ENCODE measurements around the gene RFC4.

The RFC4 gene

DNA sequence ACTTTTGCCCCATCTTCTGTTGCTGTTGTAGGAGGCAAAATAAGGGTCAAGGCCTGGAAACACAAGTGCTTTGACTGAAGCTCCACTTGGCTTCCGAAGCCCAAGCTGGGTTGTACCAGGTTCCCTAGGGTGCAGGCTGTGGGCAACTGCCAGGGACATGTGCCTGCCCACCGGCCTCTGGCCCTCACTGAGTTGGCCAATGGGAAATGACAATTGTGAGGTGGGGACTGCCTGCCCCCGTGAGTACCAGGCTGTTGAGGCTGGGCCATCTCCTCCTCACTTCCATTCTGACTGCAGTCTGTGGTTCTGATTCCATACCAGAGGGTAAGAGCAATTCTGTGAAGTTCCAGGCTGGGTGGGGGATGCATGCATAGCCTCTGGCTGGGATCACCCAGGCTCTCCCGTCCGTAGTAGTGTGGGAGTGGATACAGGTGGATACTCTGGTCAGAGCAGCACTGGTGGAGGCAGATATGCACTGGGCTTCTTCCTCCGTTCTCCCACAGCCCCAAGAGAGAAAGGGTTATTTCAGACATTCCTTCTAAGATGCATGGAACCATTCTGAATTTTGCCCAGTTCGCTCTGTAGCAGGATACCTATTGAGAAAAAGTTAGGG, 36.2 kb upstream of the RFC4 start, which contains the start of gene ADIPOQ:
ADIPOQ (plus strand) TSS at position 285 of the 613 bp plus-strand sequence. CDS start 10,349 bp downstream, outside the sequence.
- Histone ChIP-seq H3K27ac (ENCODE audit: low read depth, low read length) (no peak within 1 kb of the TSS), H3K27me3 (ENCODE audit: insufficient read depth, low read length) (peaks cover 22% of the 10 kb centered on the region), H3K4me1 (ENCODE audit: control insufficient read depth, insufficient read depth, low read length, unreplicated experiment) (no peaks in the 10 kb centered on the region), H3K79me2 (ENCODE audit: control insufficient read depth, insufficient read depth, low read length, unreplicated experiment) (no peaks in the 10 kb centered on the region), H3K36me3 (ENCODE audit: insufficient read depth, low read length) (no peaks in the 10 kb centered on the region), H2AFZ (ENCODE audit: low read length, unreplicated experiment) (no peak within 1 kb of the TSS), H3K4me3 (ENCODE audit: low read depth, low read length) (no peak within 1 kb of the TSS)

DNA sequence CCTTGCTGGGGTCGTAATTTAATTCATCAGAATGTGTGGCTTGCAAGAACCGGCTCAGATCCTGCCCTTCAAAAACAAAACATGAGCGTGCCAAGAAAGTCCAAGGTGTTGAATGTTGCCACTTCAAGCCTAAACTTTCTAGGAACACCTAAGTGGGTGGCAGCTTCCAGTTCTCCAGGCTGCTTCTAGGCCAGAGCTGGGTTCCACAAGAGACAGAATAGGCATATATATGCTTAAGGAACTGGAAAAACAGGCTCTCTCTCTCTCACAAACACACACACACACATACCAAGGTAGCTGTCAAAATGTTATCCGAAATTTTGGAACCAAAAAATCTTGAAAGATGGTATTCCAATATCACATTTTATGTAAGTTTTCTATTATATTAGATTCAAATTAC, 35.3 kb upstream of the RFC4 start:
- no peak overlapping the region for H3K4me3 ChIP-seq (ENCODE audit: low read depth, low read length)
- no peaks in the 10 kb centered on the region for H3K79me2 ChIP-seq (ENCODE audit: control insufficient read depth, insufficient read depth, low read length, unreplicated experiment)
- peaks cover 14% of the 10 kb centered on the region for H3K27me3 ChIP-seq (ENCODE audit: insufficient read depth, low read length)
- no peak overlapping the region for H2AFZ ChIP-seq (ENCODE audit: low read length, unreplicated experiment)
- H3K4me1 ChIP-seq (ENCODE audit: control insufficient read depth, insufficient read depth, low read length, unreplicated experiment), result no peaks in the 10 kb centered on the region
- no peak overlapping the region for H3K27ac ChIP-seq (ENCODE audit: low read depth, low read length)
- no peaks in the 10 kb centered on the region for H3K36me3 ChIP-seq (ENCODE audit: insufficient read depth, low read length)

DNA sequence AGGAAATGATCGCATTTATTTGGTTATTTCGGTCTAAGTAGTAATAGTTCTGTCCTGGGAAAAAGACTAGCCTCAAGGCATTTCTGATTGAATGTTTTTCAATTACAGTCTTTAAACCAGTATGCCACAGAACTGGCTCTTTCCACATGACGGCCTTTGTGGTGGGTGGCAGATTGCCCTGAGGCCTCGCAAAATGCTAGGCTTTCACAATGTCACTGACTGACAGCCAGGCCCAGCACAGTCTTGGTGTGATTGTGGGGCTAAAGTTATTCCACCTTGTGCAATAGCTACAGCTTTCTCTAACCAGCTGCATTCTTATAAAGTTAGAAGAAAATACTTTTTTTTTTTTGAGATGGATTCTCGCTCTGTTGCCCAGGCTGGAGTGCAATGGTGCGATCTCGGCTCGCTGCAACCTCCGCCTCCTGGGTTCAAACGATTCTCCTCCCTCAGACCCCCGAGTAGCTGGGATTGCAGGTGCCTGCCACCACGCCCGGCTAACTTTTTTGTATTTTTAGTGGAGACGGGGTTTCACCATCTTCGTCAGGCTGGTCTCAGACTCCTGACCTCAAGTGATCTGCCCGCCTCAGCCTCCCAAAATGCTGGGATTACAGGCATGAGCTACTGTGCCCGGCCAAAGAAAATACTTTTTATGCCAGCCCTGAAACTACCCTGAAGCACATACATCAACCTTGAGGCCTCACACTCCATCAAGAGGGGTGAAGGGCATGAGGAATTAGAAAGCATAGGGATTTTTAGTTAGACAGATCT, 33.8 kb upstream of the RFC4 start:
- H3K4me3 ChIP-seq (ENCODE audit: low read depth, low read length), result no peak overlapping the region
- H3K79me2 ChIP-seq (ENCODE audit: control insufficient read depth, insufficient read depth, low read length, unreplicated experiment), result no peaks in the 10 kb centered on the region
- no peak overlapping the region for H2AFZ ChIP-seq (ENCODE audit: low read length, unreplicated experiment)
- H3K4me1 ChIP-seq (ENCODE audit: control insufficient read depth, insufficient read depth, low read length, unreplicated experiment), result no peaks in the 10 kb centered on the region
- H3K36me3 ChIP-seq (ENCODE audit: insufficient read depth, low read length), result no peaks in the 10 kb centered on the region
- H3K27me3 ChIP-seq (ENCODE audit: insufficient read depth, low read length), result peaks cover 7% of the 10 kb centered on the region
- H3K27ac ChIP-seq (ENCODE audit: low read depth, low read length), result no peak overlapping the region

DNA sequence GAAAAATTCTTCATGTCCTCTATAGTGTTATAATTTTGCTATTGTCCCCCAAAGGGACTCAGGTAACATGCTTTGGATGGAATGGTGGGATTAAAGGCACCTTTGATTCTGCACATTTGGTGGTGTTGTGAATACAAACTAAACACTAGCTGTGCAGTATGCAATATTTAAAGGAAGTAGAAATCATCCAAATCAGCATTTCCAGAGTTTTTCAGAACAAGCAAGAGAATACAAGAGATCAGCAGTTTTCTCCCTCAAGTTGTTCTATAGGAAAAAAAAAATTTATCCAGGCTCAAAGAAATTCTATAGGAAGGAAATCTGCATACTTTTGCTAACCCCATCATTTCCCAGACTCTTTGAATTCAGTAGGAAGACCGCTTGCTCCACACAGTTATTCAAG, 26.0 kb upstream of the RFC4 start:
- Histone ChIP-seq H3K4me1 (ENCODE audit: control insufficient read depth, insufficient read depth, low read length, unreplicated experiment) (no peaks in the 10 kb centered on the region), H2AFZ (ENCODE audit: low read length, unreplicated experiment) (no peak overlapping the region), H3K79me2 (ENCODE audit: control insufficient read depth, insufficient read depth, low read length, unreplicated experiment) (no peaks in the 10 kb centered on the region), H3K36me3 (ENCODE audit: insufficient read depth, low read length) (no peaks in the 10 kb centered on the region), H3K27me3 (ENCODE audit: insufficient read depth, low read length) (peaks cover 75% of the 10 kb centered on the region), H3K27ac (ENCODE audit: low read depth, low read length) (no peak overlapping the region), H3K4me3 (ENCODE audit: low read depth, low read length) (no peak overlapping the region)

DNA sequence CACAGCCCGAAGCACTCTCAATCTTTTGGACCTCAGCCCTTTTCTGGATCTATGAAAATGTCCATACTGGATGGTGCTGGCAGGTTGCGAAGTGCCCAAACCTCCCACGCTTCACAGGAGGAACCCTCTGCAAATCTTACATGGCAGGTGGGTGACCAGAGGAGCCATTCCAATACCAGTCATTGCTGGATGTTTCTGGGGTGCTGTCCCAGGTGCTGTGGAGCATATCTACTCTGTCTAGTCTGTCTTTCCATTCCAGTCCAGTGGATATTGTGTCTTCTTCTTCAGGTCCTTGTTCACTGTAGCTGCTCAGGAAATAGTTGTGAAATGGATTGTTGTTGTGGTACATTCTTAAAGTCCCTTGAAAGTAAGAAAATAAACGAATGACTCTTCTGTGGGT, 25.5 kb upstream of the RFC4 start:
- Histone ChIP-seq H3K27ac (ENCODE audit: low read depth, low read length) (no peak overlapping the region), H2AFZ (ENCODE audit: low read length, unreplicated experiment) (no peak overlapping the region), H3K4me1 (ENCODE audit: control insufficient read depth, insufficient read depth, low read length, unreplicated experiment) (no peaks in the 10 kb centered on the region), H3K36me3 (ENCODE audit: insufficient read depth, low read length) (no peaks in the 10 kb centered on the region), H3K4me3 (ENCODE audit: low read depth, low read length) (no peak overlapping the region), H3K79me2 (ENCODE audit: control insufficient read depth, insufficient read depth, low read length, unreplicated experiment) (no peaks in the 10 kb centered on the region), H3K27me3 (ENCODE audit: insufficient read depth, low read length) (peaks cover 75% of the 10 kb centered on the region)

DNA sequence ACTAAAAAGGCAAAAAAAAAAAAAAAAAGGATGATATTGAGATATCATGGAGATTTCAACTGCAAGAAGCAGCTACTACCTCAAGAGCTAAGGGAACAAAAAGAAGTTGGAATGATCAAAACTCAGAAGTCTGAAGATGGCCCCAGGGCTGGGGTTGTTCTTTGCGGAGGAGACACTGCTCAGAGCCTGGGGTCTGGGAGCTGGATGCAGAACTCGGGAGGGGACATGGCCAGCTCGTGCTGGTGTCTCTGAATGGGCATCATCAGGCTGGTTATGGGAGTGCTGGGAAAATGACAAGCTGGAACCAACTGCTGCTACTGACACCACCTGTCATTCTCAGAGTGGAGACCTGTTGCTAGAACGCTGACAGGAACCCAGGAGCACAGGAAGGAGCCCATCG, 22.1 kb upstream of the RFC4 start:
- no peaks in the 10 kb centered on the region for H3K36me3 ChIP-seq (ENCODE audit: insufficient read depth, low read length)
- no peak overlapping the region for H3K4me3 ChIP-seq (ENCODE audit: low read depth, low read length)
- peaks cover 56% of the 10 kb centered on the region for H3K27me3 ChIP-seq (ENCODE audit: insufficient read depth, low read length)
- H3K4me1 ChIP-seq (ENCODE audit: control insufficient read depth, insufficient read depth, low read length, unreplicated experiment), result peaks cover 28% of the 10 kb centered on the region
- H2AFZ ChIP-seq (ENCODE audit: low read length, unreplicated experiment), result no peak overlapping the region
- no peak overlapping the region for H3K27ac ChIP-seq (ENCODE audit: low read depth, low read length)
- peaks cover 3% of the 10 kb centered on the region for H3K79me2 ChIP-seq (ENCODE audit: control insufficient read depth, insufficient read depth, low read length, unreplicated experiment)

DNA sequence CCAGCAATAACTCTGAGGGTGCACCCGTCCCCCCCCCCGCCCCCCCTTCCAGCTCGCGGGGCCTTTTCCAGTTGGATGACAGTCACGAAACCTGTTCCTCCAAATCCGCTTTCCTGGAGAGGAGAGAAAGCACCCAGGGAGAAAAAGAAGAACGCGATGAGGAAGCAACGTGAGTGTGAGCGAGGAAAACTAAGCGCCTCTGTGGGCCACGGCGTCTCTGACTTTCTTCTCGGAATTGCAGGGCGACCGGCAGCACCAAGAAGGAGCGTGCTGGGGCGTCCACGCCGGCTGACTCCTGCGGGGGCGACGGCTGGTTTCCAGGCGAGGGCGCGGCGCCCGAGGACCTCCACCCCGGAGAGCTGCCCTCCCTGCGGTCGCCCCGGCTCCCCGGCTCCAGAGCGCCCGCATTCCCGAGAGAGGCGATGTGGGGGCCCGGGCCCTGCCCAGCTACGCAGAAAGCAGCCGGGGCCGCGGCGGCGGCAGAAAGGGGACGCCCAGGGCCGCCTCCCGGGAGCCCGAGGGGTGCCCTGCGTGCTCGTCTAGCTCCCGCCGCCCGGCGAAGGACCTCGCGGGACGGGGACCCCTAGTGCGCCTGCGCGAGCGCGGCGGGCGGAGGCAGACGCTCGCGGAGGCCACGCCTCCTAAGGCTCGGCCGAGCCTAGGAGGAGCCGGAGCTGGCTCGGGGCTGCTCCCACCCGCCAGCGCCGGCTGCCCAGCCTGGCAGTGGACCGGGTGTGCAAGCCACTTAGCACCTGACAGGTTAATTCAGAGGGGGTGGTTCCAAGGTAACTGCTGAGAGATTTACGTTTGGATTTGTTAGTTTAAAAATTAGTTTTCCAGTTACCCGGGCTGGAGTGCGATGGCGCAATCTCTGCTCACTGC, 20.9 kb upstream of the RFC4 start:
- Histone ChIP-seq H3K36me3 (ENCODE audit: insufficient read depth, low read length) (no peaks in the 10 kb centered on the region), H3K79me2 (ENCODE audit: control insufficient read depth, insufficient read depth, low read length, unreplicated experiment) (peaks cover 3% of the 10 kb centered on the region), H2AFZ (ENCODE audit: low read length, unreplicated experiment) (peak overlapping the region; percentile 77), H3K27ac (ENCODE audit: low read depth, low read length) (no peak overlapping the region), H3K27me3 (ENCODE audit: insufficient read depth, low read length) (peaks cover 45% of the 10 kb centered on the region), H3K4me3 (ENCODE audit: low read depth, low read length) (peak overlapping the region; percentile 85), H3K4me1 (ENCODE audit: control insufficient read depth, insufficient read depth, low read length, unreplicated experiment) (peaks cover 36% of the 10 kb centered on the region)

DNA sequence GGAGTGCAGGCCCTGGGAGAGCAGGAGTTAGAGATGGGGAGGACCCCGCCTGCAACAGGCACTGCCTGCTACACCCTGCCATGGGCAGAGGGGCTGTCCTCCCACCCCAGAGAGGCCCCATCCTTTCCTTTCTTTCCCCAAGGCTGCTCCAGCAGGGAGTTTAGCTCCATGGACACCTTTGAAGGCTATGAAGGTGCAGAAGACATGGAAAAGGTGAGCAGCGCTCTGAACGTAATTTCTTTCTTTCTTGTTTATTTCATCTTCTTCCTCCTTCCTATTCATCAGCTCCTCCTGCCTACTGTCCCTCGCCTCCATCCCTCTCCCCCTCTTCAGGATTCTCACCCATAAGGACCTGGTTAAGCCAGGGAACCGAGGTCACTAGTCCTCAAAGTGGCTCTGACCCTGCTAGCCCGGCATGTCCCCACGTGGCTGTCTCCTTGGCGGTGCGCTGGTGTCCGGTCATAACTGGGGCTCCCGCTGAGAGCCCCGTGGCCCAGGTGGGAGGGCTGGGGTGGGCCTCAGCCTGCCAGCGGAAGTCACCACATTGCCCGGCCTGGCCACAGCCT, 20.2 kb upstream of the RFC4 start:
- Histone ChIP-seq H3K79me2 (ENCODE audit: control insufficient read depth, insufficient read depth, low read length, unreplicated experiment) (peaks cover 3% of the 10 kb centered on the region), H2AFZ (ENCODE audit: low read length, unreplicated experiment) (no peak overlapping the region), H3K4me3 (ENCODE audit: low read depth, low read length) (peak overlapping the region; percentile 85), H3K27me3 (ENCODE audit: insufficient read depth, low read length) (peaks cover 37% of the 10 kb centered on the region), H3K36me3 (ENCODE audit: insufficient read depth, low read length) (no peaks in the 10 kb centered on the region), H3K4me1 (ENCODE audit: control insufficient read depth, insufficient read depth, low read length, unreplicated experiment) (peaks cover 43% of the 10 kb centered on the region), H3K27ac (ENCODE audit: low read depth, low read length) (no peak overlapping the region)

DNA sequence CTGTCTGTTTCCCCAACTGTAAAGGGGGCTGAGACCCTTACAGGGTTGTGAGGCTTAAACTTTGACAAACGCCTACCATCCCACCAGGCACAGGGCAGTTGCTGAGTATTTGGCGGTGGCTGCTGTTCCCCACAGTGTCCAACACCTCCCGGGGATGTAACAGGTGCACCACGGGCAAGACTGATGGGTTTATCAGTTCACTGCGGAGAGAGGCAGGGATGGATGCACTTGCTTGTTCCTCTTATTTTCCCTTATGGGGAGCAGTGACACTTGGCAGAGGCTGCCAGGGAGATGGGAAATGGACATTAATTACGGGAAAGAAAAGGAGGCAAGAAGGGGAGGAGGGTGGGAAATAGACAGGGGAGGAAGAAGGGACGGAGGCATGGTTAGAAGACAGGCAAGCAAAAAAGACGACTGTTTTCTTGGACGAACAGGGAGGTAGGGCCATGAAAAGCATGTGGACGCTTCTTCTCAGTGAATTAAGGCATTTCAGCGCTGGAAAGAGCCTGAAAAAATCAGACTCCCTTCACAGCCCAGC, 19.7 kb upstream of the RFC4 start:
- Histone ChIP-seq H2AFZ (ENCODE audit: low read length, unreplicated experiment) (no peak overlapping the region), H3K27ac (ENCODE audit: low read depth, low read length) (no peak overlapping the region), H3K79me2 (ENCODE audit: control insufficient read depth, insufficient read depth, low read length, unreplicated experiment) (peaks cover 3% of the 10 kb centered on the region), H3K27me3 (ENCODE audit: insufficient read depth, low read length) (peaks cover 32% of the 10 kb centered on the region), H3K36me3 (ENCODE audit: insufficient read depth, low read length) (no peaks in the 10 kb centered on the region), H3K4me1 (ENCODE audit: control insufficient read depth, insufficient read depth, low read length, unreplicated experiment) (peaks cover 43% of the 10 kb centered on the region), H3K4me3 (ENCODE audit: low read depth, low read length) (peak overlapping the region; percentile 85)

DNA sequence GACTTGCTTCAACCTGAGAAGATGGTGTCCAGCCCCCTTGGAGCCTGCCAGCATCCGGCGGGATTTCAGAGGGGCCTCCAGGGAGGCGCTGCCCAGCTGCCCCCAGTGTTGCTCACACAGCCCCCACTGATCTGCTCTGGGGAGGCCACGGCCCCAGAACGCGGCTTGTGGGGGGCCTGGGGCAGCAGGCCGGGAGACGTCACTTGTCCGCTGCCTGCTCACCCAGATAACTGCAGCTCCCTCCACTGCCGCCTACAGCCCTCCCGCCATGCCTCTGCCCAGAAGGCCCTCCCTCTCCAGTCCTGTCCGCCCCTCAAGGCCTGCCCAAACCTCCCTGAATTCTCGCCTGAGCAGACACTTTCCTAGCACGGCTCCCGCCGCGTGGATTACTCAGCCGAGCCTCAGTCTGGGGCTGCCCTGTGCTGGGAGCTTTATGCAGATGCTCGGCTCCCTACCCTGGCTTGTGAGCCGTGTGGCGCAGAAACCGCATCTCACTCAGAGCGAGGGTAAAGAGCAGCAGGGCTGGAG, 19.1 kb upstream of the RFC4 start:
- H3K79me2 ChIP-seq (ENCODE audit: control insufficient read depth, insufficient read depth, low read length, unreplicated experiment), result peaks cover 3% of the 10 kb centered on the region
- H3K4me3 ChIP-seq (ENCODE audit: low read depth, low read length), result peak overlapping the region; percentile 85
- H3K36me3 ChIP-seq (ENCODE audit: insufficient read depth, low read length), result no peaks in the 10 kb centered on the region
- peaks cover 43% of the 10 kb centered on the region for H3K4me1 ChIP-seq (ENCODE audit: control insufficient read depth, insufficient read depth, low read length, unreplicated experiment)
- H3K27ac ChIP-seq (ENCODE audit: low read depth, low read length), result no peak overlapping the region
- H2AFZ ChIP-seq (ENCODE audit: low read length, unreplicated experiment), result peak overlapping the region; percentile 7
- peaks cover 26% of the 10 kb centered on the region for H3K27me3 ChIP-seq (ENCODE audit: insufficient read depth, low read length)
